ENCODE data around the gene PCDHA11.
"Not testable (repeated sequence)": the region's sequence is repeated elsewhere in the genome, so short reads cannot be mapped to it uniquely, and the experiment has no call there.

PCDHA11 gene

GRCh38 chr5:140855772-140856674 lies 12.7 kb upstream of the PCDHA11 start, which contains the start of gene PCDHA10:
TSS of gene PCDHA10 (plus strand) at chr5:140855897. CDS start at chr5:140856049, 152 bp downstream.
- DNase-seq = no peak

GRCh38 chr5:140857177-140857986 lies 11.4 kb upstream of the PCDHA11 start:
- DNase-seq = no peak

- no peak for DNase-seq
Measured at GRCh38 chr5:140857987-140858240, 10.8 kb upstream of the PCDHA11 start.

DNA sequence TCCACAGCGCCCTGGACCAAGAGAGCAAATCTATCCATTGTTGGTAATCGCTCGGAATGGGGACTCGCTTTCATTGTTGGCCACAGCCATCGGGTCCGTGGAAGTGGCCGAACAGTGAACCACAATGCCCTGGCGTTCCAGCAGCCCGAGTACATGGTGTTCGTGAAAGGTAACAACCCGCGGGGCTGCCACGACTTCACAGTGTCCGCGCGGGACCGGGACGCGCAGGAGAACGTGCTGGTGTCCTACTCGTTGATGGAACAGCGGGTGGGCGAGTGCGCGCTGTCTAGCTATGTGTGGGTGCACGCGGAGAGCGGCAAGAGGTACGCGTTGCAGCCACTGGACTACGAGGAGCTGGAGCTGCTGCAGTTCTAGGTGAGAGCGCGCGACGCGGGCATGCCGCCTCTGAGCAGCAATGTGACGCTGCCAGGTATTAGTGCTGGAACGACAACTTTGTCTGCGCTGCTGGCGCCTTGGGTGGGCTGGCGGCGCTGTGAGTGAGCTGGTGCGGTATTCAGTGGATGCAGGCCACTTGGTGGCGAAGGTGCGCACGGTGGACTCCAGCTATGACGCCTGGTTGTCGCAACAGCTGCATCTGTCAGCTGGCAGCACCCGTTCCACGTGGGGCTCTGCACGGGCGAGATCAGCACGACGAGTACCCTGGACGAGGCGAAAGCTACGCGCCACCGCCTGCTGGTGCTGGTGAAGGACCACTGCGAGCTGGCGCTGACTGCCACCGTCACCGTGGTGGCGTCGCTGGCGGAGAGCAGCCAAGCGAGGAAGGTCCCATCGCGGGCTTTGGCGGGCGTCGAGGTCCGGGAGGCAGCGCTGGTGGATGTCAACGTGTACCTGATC lies 6.1 kb upstream of the PCDHA11 start:
- DNase-seq = no peak

DNA sequence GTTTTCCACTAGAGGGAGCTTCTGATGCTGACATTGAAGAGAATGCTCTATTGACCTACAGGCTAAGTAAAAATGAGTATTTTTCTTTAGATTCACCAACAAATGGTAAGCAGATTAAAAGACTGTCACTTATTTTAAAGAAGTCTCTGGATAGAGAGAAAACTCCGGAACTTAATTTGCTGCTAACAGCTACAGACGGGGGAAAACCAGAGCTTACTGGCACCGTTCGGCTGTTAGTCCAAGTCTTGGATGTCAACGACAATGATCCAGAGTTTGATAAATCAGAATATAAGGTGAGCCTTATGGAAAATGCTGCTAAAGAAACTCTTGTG lies 764 bp downstream of the PCDHA11 start:
- DNase-seq = no peak

DNA sequence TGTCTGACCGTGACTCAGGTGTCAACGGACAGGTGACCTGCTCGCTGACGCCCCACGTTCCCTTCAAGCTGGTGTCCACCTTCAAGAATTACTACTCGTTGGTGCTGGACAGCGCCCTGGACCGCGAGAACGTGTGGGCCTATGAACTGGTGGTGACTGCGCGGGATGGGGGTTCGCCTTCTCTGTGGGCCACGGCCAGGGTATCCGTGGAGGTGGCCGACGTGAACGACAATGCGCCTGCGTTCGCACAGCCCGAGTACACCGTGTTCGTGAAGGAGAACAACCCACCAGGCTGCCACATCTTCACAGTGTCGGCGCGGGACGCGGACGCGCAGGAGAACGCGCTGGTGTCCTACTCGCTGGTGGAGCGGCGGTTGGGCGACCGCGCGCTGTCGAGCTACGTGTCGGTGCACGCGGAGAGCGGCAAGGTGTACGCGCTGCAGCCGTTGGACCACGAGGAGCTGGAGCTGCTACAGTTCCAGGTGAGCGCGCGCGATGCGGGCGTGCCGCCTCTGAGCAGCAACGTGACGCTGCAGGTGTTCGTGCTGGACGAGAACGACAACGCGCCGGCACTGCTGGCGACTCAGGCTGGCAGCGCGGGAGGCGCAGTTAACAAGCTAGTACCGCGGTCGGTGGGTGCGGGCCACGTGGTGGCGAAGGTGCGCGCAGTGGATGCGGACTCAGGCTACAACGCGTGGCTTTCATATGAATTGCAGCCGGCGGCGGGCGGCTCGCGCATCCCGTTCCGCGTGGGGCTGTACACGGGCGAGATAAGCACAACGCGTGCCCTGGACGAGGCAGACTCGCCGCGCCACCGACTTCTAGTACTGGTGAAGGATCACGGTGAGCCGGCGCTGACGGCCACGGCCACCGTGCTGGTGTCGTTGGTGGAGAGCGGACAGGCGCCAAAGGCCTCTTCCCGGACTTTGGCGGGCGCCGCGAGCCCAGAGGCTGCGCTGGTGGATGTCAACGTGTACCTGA lies 1.8 kb downstream of the PCDHA11 start:
- no peak for DNase-seq

DNA sequence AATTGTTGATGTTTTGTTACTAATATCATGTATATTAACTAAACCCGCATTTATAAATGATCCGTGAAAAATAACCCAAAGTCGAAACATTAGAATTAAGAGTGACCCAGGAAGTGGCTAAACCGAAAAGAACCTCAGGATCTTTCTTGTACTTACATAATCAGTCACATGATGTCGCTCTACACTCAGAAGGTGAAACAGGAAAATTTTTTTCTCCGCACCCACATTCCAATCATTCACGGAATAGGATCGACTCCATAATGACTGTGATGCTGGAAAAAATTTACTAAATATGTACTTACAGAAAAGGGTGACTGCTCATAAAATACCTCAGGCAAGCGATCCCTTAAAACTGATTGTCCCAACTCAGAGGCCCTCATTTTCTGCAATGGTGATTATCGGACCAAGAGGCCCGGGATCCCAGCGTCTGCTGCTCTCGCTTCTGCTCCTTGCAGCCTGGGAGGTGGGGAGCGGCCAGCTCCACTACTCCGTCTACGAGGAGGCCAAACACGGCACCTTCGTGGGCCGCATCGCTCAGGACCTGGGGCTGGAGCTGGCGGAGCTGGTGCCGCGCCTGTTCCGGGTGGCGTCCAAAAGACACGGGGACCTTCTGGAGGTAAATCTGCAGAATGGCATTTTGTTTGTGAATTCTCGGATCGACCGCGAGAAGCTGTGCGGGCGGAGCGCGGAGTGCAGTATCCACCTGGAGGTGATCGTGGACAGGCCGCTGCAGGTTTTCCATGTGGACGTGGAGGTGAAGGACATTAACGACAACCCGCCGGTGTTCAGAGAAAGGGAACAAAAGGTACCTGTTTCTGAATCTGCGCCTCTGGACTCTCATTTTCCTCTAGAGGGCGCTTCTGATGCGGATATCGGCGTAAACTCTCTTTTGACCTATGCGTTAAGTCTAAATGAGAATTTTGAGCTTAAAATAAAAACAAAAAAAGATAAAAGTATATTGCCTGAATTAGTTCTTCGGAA lies 6.6 kb downstream of the PCDHA11 start, which contains the start of gene PCDHA12:
PCDHA12 (plus strand) TSS at position 224 of the 981 bp plus-strand sequence; CDS start at position 389, 165 bp downstream.
- no peak for DNase-seq

GRCh38 chr5:140876541-140877261 lies 7.9 kb downstream of the PCDHA11 start:
- not testable (repeated sequence) for DNase-seq

DNA sequence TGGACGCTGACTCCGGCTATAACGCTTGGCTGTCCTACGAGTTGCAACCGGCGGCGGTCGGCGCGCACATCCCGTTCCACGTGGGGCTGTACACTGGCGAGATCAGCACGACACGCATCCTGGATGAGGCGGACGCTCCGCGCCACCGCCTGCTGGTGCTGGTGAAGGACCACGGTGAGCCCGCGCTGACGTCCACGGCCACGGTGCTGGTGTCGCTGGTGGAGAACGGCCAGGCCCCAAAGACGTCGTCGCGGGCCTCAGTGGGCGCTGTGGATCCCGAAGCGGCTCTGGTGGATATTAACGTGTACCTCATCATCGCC lies 8.5 kb downstream of the PCDHA11 start:
- DNase-seq = no peak

DNA sequence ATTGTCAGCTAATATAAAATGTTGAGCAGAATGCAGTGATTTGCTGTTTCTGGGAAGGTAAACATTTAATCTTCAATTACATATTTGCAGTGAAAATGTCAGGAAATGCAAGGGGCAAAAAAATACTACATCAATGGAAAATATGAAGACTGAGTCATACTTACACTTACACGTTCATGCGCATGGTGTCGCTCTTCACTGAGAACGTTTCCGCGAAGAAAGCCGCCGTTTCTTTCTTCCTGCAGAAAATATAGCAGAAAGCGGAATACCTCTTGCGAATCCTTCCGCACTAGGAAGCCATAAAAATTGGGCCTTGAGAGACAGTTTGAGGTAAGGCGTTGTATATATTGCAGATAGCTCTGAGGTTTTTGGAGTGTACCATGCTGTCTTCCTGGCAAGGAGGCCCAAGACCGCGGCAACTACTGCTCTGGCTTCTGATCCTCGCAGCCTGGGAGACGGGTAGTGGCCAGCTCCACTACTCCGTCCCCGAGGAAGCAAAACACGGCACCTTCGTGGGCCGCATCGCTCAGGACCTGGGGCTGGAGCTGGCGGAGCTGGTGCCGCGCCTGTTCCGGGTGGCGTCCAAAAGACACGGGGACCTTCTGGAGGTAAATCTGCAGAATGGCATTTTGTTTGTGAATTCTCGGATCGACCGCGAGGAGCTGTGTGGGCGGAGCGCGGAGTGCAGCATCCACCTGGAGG lies 13.3 kb downstream of the PCDHA11 start, which contains the start of gene PCDHA13:
PCDHA13 (plus strand) TSS at position 236 of the 702 bp plus-strand sequence; CDS start at position 381, 145 bp downstream.
- no peak for DNase-seq

DNA sequence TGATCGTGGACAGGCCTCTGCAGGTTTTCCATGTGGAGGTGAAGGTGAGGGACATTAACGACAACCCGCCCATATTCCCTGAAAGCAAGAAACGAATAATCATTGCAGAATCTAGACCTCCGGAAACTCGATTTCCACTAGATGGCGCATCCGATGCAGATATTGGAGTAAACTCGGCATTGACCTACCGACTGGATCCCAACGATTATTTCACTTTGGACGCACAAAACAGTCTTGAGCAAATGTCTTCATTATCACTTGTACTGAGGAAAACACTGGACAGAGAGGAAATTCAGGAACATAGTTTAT lies 13.8 kb downstream of the PCDHA11 start:
- no peak for DNase-seq

DNA sequence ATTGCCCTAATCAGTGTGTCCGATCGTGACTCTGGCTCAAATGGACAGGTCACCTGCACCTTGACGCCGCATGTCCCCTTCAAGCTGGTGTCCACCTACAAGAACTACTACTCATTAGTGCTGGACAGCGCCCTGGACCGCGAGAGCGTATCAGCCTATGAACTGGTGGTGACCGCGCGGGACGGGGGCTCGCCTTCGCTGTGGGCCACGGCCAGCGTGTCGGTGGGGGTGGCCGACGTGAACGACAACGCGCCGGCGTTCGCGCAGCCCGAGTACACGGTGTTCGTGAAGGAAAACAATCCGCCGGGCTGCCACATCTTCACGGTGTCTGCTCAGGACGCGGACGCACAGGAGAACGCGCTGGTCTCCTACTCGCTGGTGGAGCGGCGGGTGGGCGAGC lies 14.6 kb downstream of the PCDHA11 start:
- no peak for DNase-seq

DNA sequence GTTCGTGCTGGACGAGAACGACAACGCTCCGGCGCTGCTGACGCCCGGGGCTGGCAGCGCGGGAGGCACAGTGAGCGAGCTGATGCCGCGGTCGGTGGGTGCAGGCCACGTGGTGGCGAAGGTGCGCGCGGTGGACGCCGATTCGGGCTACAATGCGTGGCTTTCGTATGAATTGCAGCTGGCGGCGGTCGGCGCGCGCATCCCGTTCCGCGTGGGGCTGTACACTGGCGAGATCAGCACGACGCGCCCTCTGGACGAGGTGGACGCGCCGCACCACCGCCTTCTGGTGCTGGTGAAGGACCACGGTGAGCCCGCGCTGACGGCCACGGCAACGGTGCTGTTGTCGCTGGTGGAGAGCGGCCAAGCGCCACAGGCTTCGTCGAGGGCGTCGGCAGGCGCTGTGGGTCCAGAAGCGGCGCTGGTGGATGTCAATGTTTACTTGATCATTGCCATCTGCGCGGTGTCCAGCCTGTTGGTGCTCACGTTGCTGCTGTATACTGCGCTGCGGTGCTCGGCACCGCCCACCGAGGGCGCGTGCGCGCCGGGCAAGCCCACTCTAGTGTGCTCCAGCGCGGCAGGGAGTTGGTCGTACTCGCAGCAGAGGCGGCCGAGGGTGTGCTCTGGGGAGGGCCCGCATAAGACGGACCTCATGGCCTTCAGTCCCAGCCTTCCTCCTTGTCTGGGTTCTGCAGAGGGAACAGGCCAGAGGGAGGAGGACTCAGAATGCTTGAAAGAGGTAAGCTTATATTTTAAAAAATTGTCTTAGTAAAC lies 15.4 kb downstream of the PCDHA11 start:
- DNase-seq = no peak

DNA sequence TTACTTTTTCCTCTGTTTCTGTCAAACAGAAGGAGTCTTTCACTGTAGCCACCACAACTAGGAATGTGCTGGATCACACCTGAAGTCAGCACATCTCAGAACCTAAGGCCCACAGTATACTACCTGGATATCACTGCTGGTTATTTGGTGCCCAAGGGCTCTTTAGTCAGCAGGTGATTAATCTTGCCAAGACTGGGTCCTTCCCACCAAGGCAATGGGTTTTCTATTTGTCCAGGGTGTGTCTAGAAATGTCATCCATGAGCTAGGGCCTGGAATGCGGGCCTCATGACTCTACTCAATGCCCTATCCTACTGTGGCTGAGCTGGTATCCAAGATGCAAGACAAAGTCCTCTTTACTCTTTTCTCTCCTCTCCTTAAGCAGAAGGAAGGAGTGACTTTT lies 47.6 kb downstream of the PCDHA11 start:
- DNase-seq = no peak

Measured in activated gamma-delta T cell (primary cell).